HUES6 (cell line): ENCODE data around the gene TAPBPL.
"Not testable (repeated sequence)": the region's sequence is repeated elsewhere in the genome, so short reads cannot be mapped to it uniquely, and the experiment has no call there.

Source experiments
- H3K27ac ChIP-seq: 2 replicates; pipeline ENCODE4 v1.7.0; 2013; ENCODE audit warnings: low read depth, mild to moderate bottlenecking, low read length, inconsistent platforms
- H3K27me3 ChIP-seq: 2 replicates; pipeline ENCODE4 v1.6.1; 2013; ENCODE audit warnings: low read length; ENCODE audit not compliant: control insufficient read depth, insufficient read depth
- H3K36me3 ChIP-seq: 2 replicates; pipeline ENCODE4 v1.6.1; 2013; ENCODE audit warnings: low read length; ENCODE audit not compliant: control insufficient read depth, insufficient read depth
- H3K4me1 ChIP-seq: 2 replicates; pipeline ENCODE4 v1.6.1; 2013; ENCODE audit warnings: low read length; ENCODE audit not compliant: control insufficient read depth, insufficient read depth
- H3K4me3 ChIP-seq: 2 replicates; pipeline ENCODE4 v1.5.1; 2013; ENCODE audit warnings: low read depth, low read length
- H3K9ac ChIP-seq: one replicate; pipeline ENCODE4 v1.6.1; 2013; ENCODE audit warnings: mild to moderate bottlenecking, low read length
- H3K9me3 ChIP-seq: 2 replicates; pipeline ENCODE4 v1.6.1; 2013; ENCODE audit warnings: low read depth, low read length; ENCODE audit not compliant: control insufficient read depth, insufficient read depth

TAPBPL gene

GRCh38 chr12:6465467-6466183 is 13.8 kb downstream of the TAPBPL start:
- Histone ChIP-seq H3K4me1 (peaks cover 6% of the 10 kb centered on the region; the same call in 1 of the 2 replicates), H3K9me3 (no peaks in the 10 kb centered on the region; the same call in 1 of the 2 replicates), H3K36me3 (peaks cover 52% of the 10 kb centered on the region), H3K27ac (no peak overlapping the region), H3K9ac (no peak overlapping the region), H3K4me3 (no peak overlapping the region), H3K27me3 (no peaks in the 10 kb centered on the region)

- no peak overlapping the region for H3K4me3 ChIP-seq
- H3K9me3 ChIP-seq: no peaks in the 10 kb centered on the region; the same call in 1 of the 2 replicates
- H3K4me1 ChIP-seq: peaks cover 8% of the 10 kb centered on the region; the same call in 1 of the 2 replicates
- H3K27ac ChIP-seq: no peak overlapping the region
- H3K9ac ChIP-seq: no peak overlapping the region
- H3K27me3 ChIP-seq: no peaks in the 10 kb centered on the region
- H3K36me3 ChIP-seq: peaks cover 47% of the 10 kb centered on the region
These were observed 14.3 kb downstream of the TAPBPL start for GRCh38 chr12:6466184-6466573.

GRCh38 chr12:6466751-6467150 is 14.9 kb downstream of the TAPBPL start:
- not testable (repeated sequence) for H3K27me3 ChIP-seq, H3K9me3 ChIP-seq, H3K4me1 ChIP-seq, H3K9ac ChIP-seq, H3K4me3 ChIP-seq, H3K27ac ChIP-seq
- peaks cover 41% of the 10 kb centered on the region for H3K36me3 ChIP-seq

GRCh38 chr12:6467571-6468282 is 15.9 kb downstream of the TAPBPL start:
- H3K4me3 ChIP-seq, H3K27ac ChIP-seq, H3K27me3 ChIP-seq, H3K9me3 ChIP-seq, H3K4me1 ChIP-seq, H3K9ac ChIP-seq: not testable (repeated sequence)
- H3K36me3 ChIP-seq: peaks cover 31% of the 10 kb centered on the region

- Histone ChIP-seq H3K27me3 (no peaks in the 10 kb centered on the region), H3K9ac (no peak overlapping the region), H3K4me1 (peaks cover 9% of the 10 kb centered on the region; the same call in 1 of the 2 replicates), H3K9me3 (no peaks in the 10 kb centered on the region; the same call in 1 of the 2 replicates), H3K36me3 (peaks cover 27% of the 10 kb centered on the region), H3K27ac (no peak overlapping the region), H3K4me3 (no peak overlapping the region)
These were observed 16.4 kb downstream of the TAPBPL start for GRCh38 chr12:6468283-6468575.

GRCh38 chr12:6469092-6469491 is 17.2 kb downstream of the TAPBPL start:
- peaks cover 9% of the 10 kb centered on the region; the same call in 1 of the 2 replicates for H3K4me1 ChIP-seq
- H3K9me3 ChIP-seq: no peaks in the 10 kb centered on the region; the same call in 1 of the 2 replicates
- H3K27me3 ChIP-seq: no peaks in the 10 kb centered on the region
- H3K27ac ChIP-seq: no peak overlapping the region
- no peak overlapping the region for H3K4me3 ChIP-seq
- H3K9ac ChIP-seq: no peak overlapping the region
- H3K36me3 ChIP-seq: peaks cover 18% of the 10 kb centered on the region

GRCh38 chr12:6469609-6470374 is 17.9 kb downstream of the TAPBPL start:
- Histone ChIP-seq H3K27ac (no peak overlapping the region), H3K9ac (peak overlapping the region; percentile 70), H3K4me3 (peak overlapping the region; percentile 84), H3K9me3 (no peaks in the 10 kb centered on the region; the same call in 1 of the 2 replicates), H3K36me3 (peaks cover 11% of the 10 kb centered on the region), H3K4me1 (peaks cover 9% of the 10 kb centered on the region; the same call in 1 of the 2 replicates), H3K27me3 (no peaks in the 10 kb centered on the region)

- no peak within 1 kb of the TSS for H3K27ac ChIP-seq
- no peaks in the 10 kb centered on the region for H3K27me3 ChIP-seq
- peak within 1 kb of the TSS; percentile 70 for H3K9ac ChIP-seq
- no peaks in the 10 kb centered on the region; the same call in 1 of the 2 replicates for H3K9me3 ChIP-seq
- H3K4me1 ChIP-seq: peaks cover 9% of the 10 kb centered on the region; the same call in 1 of the 2 replicates
- H3K36me3 ChIP-seq: peaks cover 8% of the 10 kb centered on the region
- peak within 1 kb of the TSS; percentile 84 for H3K4me3 ChIP-seq
These were observed 18.7 kb downstream of the TAPBPL start, which contains the start of gene VAMP1 for GRCh38 chr12:6470375-6471163. VAMP1 (minus strand) TSS chr12:6470677; CDS start chr12:6470531, 146 bp downstream.

- Histone ChIP-seq H3K9ac (no peak overlapping the region), H3K4me3 (no peak overlapping the region), H3K9me3 (peaks cover 4% of the 10 kb centered on the region; the same call in 1 of the 2 replicates), H3K27ac (no peak overlapping the region), H3K36me3 (peaks cover 4% of the 10 kb centered on the region; the same call in 1 of the 2 replicates), H3K27me3 (no peaks in the 10 kb centered on the region), H3K4me1 (peaks cover 9% of the 10 kb centered on the region; the same call in 1 of the 2 replicates)
These were observed 20.1 kb downstream of the TAPBPL start for GRCh38 chr12:6471989-6472360.

GRCh38 chr12:6472491-6472890 is 20.6 kb downstream of the TAPBPL start:
- Histone ChIP-seq H3K9ac (no peak overlapping the region), H3K27ac (no peak overlapping the region), H3K36me3 (peaks cover 4% of the 10 kb centered on the region; the same call in 1 of the 2 replicates), H3K27me3 (no peaks in the 10 kb centered on the region), H3K4me3 (no peak overlapping the region), H3K9me3 (peaks cover 4% of the 10 kb centered on the region; the same call in 1 of the 2 replicates), H3K4me1 (peaks cover 9% of the 10 kb centered on the region; the same call in 1 of the 2 replicates)
